NCI-H1694 (cell line): ENCODE data around the gene SLIT2.

Experiments
- DNase-seq: peaks from one replicate; lab custom pipeline; 2025; lab: John Stamatoyannopoulos, UW

The SLIT2 gene

DNA sequence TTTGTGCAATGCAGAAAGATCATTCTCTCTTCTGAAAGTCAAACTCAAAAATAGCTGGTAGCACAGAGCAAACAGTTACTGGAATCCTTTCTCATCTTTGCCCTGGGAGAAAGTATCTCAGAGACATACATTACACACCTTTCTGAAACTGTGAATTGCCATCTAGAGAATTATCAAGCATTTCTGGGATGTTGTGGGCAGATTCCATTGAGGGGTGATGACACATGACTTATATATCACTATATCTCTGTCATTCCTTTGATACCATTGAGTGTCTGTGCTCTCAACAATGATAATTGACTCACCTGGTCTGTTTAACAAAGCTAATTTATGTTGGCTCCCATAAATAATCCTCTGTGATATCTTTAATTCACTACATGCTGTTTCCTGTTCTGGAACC, 13.0 kb downstream of the SLIT2 start:
- DNase-seq = no peak

DNA sequence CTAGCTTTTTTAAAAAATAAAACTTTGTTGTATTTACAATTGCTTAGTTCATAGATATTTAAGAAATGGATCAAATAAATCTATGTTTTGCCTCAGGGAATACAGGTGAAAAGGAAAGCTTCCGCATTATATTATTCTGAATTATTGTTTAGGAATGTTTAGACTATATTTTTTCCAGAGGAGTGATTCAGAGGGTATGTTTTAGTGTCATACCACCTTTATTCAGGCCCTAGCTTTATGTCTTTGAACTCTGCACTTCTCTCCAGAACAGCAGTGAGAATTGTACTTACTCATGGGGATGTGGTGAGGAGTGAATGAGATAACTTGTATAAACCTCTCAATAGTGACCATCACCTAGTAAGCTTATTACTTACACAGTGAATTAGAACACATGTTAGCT, 14.0 kb downstream of the SLIT2 start:
- no peak for DNase-seq

DNA sequence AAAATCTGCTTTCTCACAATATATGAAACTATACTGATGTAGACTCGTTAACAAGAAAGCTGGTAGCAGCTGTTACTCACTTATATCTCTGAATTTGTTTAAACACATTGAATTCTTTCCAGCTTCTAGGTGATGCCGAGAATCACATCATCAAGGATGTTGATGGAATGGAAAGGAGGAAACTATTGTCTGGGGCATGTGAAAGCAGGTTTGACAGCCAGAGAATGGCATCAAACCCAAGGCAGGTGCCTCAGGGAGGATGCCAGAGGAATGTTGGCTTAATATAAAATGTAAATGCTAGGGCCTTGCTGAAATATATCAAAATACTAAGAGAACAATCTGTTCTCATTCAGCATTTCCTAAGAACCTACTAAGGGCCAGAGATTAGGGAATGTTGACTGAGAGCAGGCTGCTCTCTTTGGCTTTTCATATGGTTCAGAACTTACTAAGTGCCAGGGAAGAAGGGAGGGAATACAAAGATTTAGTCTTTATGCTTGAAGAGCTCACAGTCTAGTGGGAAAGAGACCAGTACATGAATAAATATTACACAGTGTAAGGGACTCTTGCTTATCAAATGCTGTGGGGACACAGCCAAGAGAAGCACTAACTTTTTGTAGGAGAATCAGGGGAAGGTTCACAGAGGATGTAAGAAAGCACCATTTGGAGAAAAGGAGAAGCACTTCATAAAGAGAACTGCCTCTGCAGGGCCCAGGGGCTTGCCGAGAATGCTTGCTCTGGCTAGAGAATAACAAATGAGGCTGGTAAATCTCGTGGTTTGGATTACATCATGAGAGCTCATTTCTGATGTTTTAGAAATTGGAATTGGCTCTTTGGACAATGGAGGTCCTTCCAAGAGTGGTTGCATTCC, 14.7 kb downstream of the SLIT2 start:
- DNase-seq = no peak

DNA sequence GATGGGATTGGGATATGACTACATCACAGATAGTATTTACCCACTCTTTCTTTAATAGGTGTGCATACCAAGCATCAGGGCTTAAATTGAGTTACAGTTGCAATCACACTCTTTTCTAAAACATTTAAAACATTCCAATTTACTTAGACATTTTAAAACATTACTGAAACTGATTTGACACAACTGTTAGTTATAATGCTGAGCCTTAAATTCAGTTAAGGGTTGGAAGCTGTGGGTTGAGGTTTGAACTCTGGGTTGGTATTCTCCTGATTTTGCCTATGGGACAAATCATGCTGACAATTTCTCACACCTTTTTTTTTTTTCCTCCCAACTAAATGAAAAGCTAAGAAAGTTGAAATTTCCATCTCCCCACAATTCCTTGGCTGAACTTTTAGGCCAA, 16.3 kb downstream of the SLIT2 start:
- no peak for DNase-seq

DNA sequence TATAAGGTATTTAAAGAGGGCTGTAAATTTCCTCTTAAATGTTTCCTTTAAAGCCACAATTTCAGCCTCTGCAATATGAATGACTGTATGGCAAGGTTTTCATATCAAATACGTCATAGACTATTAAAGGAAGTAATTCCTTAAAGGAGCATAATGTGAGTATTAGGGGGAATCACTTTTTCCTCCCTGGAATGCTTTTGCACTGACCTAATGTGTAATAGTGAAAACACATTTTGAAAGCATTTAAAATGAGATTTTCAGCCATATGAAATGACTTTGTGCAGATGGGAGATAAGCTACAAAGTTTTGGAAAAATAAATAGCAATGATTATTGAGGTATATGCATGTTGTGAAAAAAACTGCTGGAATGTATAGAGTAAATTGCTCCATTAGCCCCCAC, 17.6 kb downstream of the SLIT2 start:
- no peak for DNase-seq

DNA sequence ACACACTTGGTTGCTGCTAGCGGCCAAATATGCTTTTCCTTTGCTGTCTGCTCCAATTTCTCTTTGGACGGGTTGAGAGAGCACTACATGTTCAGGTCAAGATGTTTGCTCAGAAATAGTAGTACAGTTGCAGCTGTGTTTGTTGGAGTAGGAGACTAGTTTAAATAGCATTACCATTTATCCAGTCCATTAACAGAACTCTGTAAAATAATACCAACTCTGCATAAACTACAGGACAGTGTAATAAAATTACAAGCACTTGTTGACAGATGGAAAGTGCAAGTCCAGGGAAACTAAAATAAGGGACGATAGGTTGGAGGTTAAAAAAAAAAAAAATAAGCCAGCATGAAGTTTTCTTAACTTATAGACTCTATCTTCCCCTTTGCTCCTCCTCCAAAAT, 20.2 kb downstream of the SLIT2 start:
- DNase-seq = no peak

DNA sequence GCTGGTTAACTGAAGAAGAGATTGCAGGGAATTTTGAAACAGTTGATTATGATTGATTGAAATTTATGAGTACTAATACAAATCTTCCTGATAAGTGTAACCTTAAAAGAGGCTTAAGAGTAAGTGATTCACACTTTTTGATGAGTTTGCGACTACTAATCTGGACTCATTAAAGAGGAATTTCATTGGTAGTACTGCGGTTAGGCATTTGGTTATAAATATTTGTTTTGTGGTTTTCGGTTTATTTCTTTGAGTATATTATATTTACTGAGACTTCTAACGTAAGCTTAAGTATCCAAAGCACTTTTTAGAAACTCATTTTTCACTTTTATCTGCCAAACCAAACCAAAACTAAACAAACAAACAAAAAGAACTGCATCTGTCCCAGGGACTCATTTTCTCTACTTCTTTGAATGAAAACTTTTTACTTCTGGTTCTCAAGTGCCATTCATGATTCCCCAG, 20.7 kb downstream of the SLIT2 start:
- DNase-seq = no peak

DNA sequence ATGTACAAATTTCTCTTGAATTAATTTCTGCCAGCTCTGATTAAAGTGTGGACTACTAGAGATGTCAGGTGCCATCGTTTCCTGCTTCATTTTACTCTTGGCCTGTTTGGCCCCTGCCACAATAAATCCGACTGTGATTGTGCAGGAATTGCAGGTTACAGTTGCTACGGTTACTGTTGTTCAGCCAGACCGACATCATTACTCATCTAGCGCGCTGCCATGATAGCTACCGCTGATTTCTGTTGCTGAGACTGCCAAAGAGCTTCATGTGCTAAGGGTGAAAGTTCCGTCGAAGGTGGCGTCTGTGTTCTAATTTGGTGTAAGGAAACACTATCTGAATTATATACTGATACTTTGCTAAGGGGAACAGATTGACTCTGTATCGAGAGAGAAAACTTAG, 22.1 kb downstream of the SLIT2 start:
- no peak for DNase-seq

DNA sequence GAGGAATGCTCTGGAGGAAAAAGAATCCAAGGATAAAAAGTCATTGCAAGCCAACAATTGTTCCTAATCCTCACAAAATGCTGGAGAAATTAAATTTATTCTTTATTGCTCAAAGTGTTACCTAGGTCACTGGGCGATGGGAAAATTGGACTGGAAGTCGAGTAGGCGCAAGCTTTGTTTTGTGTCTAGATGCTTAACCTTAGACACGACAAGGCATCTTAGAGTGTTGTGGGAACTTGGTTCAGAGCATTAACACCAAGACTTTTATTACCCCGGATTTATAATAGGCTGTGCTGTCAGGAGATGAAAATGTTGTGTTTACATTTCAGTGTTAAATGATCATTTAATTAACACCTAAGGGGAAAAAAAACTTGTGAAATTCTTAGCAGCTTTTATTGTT, 25.1 kb downstream of the SLIT2 start:
- no peak for DNase-seq

DNA sequence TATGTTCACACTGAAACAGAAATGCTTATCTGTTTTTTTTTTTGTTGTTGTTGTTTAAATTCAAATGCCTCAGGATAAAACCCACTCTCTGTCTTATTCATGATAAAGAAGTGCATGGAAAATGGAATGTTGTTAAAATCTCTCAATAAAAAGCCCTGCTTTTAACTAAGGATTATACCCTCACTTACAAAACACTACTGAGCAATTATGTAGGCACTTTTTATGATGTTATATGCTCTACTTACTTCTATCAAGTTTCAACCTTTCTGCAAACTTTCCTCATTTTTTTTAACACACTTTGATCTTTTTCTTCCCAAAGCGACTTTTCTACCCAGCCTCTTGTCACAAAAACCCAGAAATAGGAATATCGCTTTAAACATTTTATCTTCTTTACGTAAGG, 26.5 kb downstream of the SLIT2 start:
- no peak for DNase-seq

DNA sequence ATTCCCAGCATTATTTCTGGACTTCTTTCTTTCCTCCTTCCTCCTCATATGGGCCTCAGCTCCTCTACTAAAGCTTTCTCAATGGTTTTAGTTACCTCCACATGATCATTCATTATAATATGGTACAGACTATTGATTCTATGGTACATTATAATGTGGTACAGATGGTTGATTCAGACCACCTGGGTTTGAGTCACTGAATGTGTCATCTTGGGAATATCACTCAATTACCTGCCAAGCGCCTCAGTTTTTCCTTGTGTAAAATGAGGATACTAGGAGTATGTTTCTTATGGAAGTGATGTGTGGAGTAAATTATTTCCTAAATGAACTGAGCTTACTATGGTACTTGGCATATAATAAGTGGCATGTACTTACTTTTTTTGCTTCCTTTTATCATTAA, 27.7 kb downstream of the SLIT2 start:
- DNase-seq = no peak

DNA sequence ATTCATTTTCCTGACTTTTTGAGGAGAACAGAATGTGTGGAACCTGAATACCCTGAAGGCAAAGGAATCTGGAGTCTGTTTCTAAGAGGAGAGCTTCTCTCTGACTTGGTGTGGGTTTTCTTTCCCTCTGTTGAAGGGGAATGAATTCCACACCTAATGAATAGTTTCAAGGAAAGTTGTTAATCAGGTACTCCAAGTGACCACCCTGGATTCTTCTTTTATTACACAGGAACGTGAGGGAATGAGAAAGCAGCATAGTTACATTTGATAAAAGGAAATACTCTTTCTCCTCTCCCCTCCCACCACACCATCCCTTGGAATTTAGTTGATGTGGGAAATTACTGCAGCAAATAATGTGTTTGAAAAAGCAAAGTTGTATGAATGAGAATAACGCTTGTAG, 29.7 kb downstream of the SLIT2 start:
- no peak for DNase-seq

DNA sequence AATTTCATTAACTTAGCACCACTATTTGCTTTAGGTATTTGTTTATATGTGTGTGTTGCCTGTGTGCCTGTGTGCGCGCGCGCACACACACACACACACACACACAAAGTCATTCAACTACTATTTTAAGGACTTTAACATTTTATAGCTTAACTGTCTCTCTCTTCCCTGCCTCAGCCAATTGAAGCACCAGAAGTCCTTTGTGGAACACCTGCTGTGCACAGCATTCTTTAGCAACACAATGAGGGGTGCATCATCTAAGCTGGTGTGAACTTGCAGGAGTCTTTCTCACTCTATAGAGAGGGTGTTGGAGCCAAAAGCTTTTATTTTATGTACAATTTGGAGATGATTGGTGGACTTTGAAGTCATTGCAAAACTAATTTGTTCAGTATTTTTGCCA, 31.3 kb downstream of the SLIT2 start:
- DNase-seq = no peak

DNA sequence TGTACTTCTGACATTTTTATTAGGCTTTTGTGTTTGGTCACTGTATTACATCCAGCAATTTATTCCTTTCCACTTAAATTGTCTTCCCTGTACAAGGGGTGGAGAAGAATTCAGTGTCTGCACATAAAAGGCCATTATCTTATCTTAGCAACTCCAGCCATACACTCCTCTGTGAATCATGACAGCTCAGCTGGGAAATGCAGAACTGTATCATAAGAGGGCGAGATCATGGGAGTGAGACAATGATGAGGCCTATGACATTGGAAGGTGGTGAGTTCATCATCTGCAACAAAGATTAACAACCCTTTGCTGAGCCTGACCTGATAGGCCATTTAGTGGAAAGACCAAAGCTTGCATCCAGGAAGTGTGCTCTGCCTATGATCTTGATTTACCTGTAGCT, 33.3 kb downstream of the SLIT2 start:
- no peak for DNase-seq

DNA sequence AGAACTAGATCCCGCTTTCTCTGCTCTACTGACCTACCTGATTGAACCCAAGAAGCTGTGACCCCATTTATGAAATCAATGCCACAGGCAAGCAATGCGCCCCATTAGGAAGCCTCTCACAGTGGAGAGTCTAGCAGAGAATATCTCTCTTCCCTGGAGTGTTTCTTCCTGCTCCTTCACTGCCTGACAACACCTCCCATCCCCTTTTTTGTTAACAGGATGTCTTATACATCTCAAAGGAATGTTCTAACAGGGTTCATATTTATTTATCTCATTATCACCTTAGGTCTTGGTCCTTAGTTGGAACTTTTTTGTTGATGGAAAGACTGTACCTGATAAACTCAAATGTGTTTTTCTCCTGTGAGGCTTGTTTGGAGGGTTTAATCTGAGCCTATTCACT, 35.5 kb downstream of the SLIT2 start:
- no peak for DNase-seq

DNA sequence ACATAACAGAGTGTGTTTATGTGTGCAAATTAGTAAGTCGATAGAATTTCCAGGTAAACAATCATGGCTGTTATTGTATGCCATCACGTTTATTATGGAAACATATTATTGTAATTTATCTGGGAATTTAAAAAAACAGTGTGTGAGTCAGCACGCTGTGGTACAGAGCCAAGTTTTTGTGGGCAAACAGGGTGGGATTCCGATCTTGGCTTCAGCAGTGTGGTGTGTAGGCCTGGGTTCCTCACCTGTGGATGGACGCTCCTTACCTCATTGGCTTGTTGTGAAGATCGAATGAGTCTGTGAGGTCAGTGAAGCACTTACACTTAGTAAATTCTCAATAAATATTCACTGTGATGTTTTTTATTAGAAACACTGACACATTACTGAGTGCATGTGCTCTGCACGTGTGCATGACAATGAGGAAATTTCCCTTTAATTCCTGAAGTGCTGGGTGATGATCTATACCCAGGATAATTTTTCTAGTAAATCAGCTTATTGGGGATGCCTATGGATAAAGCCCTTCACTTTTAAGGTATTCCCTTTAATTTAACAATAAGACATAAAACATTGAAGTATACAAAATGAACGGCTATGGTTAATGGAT, 36.4 kb downstream of the SLIT2 start:
- no peak for DNase-seq

DNA sequence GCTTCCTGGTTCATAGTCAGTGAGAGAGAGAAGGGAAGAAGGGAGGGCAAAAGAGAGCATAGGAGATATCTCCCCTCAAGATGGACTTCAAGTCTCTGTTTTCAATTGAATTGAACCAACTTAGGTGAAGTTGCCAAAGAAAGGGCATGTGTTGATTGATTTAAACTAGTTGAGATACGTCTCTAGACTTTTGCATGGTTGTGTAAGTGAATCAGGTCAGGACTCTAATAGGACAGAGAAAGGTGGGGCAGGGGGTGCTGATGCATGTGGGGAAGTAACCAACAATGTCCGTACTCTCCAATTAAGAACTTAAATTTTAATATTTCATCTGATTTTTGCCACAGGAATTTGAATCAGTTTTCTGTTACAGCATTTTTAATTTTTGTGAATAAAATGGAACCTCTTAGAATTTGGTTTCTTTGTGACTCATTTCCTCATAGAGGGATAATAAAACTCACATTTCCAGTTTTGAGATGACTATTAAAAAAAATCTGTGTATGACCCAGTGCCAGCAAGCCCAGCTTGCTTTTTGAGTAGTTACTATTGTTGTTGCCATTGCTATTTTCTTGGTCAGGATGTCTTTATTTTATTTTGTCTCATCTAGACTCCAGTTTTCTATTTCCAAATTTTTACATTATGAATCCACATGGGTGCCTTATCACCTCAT, 37.3 kb downstream of the SLIT2 start:
- no peak for DNase-seq

DNA sequence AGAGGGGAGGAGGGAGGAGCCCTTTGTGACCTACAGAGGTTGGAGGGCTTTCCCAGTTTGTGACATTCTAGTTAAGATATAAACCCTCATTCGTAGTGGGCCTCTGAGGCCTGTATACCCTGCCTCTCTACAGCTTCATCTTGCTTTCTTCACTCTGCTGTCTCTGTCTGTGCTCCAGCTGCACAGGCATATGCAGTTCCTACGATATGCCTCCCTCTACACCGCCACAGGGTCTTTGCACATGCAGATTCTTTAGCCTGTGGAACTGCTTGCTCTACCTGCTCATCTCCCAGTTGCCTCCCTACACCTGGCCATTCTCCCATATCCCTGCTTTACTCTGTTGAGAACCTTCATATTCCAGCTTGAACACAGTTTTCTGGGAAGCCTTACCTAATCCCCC, 38.1 kb downstream of the SLIT2 start:
- no peak for DNase-seq

DNA sequence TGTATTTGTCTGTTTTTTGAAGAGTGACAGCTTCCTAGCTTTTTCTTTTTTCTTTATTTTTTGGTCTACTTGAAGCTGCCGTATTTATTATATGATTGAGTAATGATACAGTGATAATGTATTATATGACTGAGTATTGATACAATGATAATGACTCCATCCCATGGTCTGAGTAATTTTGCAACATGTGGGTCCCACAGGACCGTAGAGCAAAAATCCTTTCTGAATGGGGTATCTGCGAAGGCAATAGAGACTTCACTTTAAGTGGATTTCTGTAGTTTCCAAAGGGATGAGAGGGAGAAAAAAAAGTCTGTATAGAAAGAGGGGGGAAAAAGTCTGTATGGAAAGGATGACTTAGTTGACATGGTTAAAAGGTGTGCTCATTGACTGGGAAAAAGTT, 41.0 kb downstream of the SLIT2 start:
- no peak for DNase-seq

DNA sequence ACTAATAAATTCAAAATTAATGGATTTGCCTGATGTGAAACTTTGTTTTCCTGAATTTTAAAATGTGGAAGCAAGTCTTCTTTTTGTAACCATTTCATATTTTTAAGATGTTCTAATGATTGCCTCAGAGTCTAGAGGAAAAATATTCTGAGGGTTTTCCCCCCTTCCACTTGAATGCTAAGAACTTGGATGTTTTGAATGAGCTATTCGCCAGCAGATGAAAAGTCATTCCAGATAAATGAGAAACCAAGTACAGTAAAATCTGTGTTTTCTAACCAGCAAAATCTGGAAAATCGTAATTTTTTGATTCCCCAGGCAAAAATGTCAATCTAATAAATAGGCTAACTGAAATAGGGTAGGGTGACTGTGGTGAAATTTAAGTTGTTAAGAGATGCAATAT, 45.6 kb downstream of the SLIT2 start:
- DNase-seq = no peak

DNA sequence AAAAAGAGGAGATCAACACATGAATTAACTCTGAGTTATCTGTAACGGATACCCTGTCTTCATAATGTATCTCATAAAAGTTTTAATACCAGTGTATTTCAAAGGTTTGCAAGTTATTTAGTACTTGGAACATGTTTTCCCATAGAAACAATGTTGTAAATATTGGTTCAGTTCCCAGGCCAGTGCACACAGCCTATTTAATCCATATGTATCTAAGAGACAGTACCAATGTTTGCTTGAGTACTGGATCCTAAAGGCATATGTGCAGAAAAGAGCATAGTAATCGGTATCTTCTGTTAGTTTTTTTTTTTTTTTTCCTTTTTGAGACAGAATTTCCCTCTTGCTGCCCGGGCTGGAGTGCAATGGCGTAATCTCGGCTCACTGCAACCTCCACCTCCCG, 46.1 kb downstream of the SLIT2 start:
- no peak for DNase-seq

DNA sequence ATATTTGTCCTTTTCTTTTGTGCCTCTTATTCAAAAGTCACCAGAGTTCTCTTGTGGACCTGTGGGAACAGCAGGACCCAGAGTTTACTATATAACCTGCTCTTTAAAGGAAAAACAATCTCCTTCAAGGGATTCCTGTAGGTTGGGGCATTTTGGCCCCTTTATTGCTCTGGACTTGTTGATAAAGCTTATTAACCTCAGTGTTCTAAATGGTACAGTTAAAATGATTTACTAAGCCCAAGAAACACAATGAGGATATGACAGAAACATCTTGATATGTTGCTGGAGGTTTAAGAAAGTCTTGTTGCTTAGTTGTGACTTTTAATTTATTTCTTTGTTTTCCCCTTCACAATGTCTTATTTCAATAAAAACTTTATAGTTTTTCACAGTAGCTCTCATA, 46.8 kb downstream of the SLIT2 start:
- no peak for DNase-seq

DNA sequence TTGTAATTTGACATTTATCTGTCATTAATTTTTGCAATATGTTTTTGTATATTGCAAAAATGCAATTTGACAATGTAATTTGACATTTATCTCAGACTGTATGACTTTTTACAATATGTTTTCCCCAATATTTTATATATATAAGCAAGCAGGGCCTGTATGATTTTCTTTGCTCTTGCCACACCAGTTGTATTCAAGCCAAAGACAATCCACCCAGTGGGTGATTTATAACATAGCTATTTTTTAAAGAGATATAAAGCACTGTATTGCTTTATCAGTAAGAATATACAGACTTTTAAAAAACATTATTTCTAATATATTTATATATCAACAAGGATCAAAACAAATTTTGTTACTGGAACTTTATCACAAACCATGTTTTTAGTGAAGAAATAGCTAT, 47.3 kb downstream of the SLIT2 start:
- no peak for DNase-seq
